HEK293 (cell line): Measurements from ENCODE around the gene SFSWAP.

Experiments used
- CTCF ChIA-PET: fragments of 350-600 bp; formaldehyde crosslinking; extraction: SDS; loops from one replicate; lab custom pipeline; 2021; ENCODE audit warnings: antibody characterized with exemption; lab: Yijun Ruan, JAX
- POLR2A ChIA-PET: fragments of 300-600 bp; formaldehyde crosslinking; extraction: SDS; loops from one replicate; lab custom pipeline; 2020; ENCODE audit warnings: antibody characterized with exemption, inconsistent platforms; lab: Yijun Ruan, JAX
- H3K27ac ChIP-seq: fragments of 200-500 bp; sonication (Bioruptor generic); 2 replicates; pipeline ENCODE4 v1.5.1; 2014; ENCODE audit warnings: low read depth, low read length, control low read depth, inconsistent platforms; ENCODE audit errors: extremely low read depth
- H3K36me3 ChIP-seq, 2 experiments: fragments of 200-500 bp in 1 of 2; sonication (Bioruptor generic) in 1 of 2; 1 replicate in 1 of 2; 2 replicates in 1 of 2; pipeline ENCODE4 v1.5.1; 2014 to 2017; ENCODE audit warnings: inconsistent platforms in 2 of 2, low read length in 2 of 2; ENCODE audit not compliant: control insufficient read depth in 2 of 2, insufficient read depth in 1 of 2
- H3K4me1 ChIP-seq: fragments of 200-500 bp; sonication (Bioruptor generic); 2 replicates; pipeline ENCODE4 v1.5.1; 2014; ENCODE audit warnings: mild to moderate bottlenecking, low read length, inconsistent platforms; ENCODE audit not compliant: control insufficient read depth, insufficient read depth
- H3K4me3 ChIP-seq: 2 replicates; pipeline ENCODE4 v1.5.1; 2011; ENCODE audit warnings: low read depth, mild to moderate bottlenecking, control low read depth, low read length, moderate library complexity
- H3K9me3 ChIP-seq: fragments of 200-500 bp; sonication (Bioruptor generic); 2 replicates; pipeline ENCODE4 v1.5.1; 2014; ENCODE audit warnings: low read depth, low read length, inconsistent platforms; ENCODE audit not compliant: control insufficient read depth, insufficient read depth
- GLIS1 ChIP-seq: fragments of 450-650 bp; formaldehyde crosslinking; IDR thresholded peaks from 2 replicates; pipeline ENCODE4 v1.5.1; 2016; ENCODE audit warnings: missing biosample characterization, missing genetic modification characterization
- KLF7 ChIP-seq: fragments of 450-650 bp; formaldehyde crosslinking; IDR thresholded peaks from 2 replicates; pipeline ENCODE4 v1.5.1; 2016; ENCODE audit warnings: missing biosample characterization, missing genetic modification characterization, borderline replicate concordance
- OVOL3 ChIP-seq: fragments of 450-650 bp; formaldehyde crosslinking; IDR thresholded peaks from 2 replicates; pipeline ENCODE4 v1.5.1; 2016; ENCODE audit warnings: missing biosample characterization, missing genetic modification characterization
- SCRT1 ChIP-seq: fragments of 450-650 bp; formaldehyde crosslinking; IDR thresholded peaks from 2 replicates; pipeline ENCODE4 v1.5.1; 2016; ENCODE audit warnings: missing biosample characterization, missing genetic modification characterization, borderline replicate concordance
- ZEB2 ChIP-seq: fragments of 450-650 bp; formaldehyde crosslinking; IDR thresholded peaks from 2 replicates; pipeline ENCODE4 v1.5.1; 2016; ENCODE audit warnings: missing biosample characterization, missing genetic modification characterization
- ZNF114 ChIP-seq: fragments of 450-650 bp; formaldehyde crosslinking; IDR thresholded peaks from 2 replicates; pipeline ENCODE4 v1.5.0; 2017; ENCODE audit warnings: missing biosample characterization, missing genetic modification characterization
- ZNF133 ChIP-seq: fragments of 450-650 bp; formaldehyde crosslinking; IDR thresholded peaks from 2 replicates; pipeline ENCODE4 v1.5.1; 2016; ENCODE audit warnings: missing biosample characterization, missing genetic modification characterization
- ZNF146 ChIP-seq: fragments of 450-650 bp; formaldehyde crosslinking; IDR thresholded peaks from 2 replicates; pipeline ENCODE4 v1.5.1; 2016; ENCODE audit warnings: missing biosample characterization, missing genetic modification characterization
- ZNF366 ChIP-seq: fragments of 450-650 bp; formaldehyde crosslinking; conservative IDR thresholded peaks from 2 replicates; pipeline ENCODE4 v1.5.1; 2016; ENCODE audit warnings: missing biosample characterization, missing genetic modification characterization
- ZNF596 ChIP-seq: fragments of 450-650 bp; IDR thresholded peaks from 2 replicates; pipeline ENCODE4 v1.5.0; 2018; ENCODE audit warnings: missing biosample characterization, mild to moderate bottlenecking, missing genetic modification characterization, moderate library complexity
- ZNF792 ChIP-seq: fragments of 450-650 bp; formaldehyde crosslinking; IDR thresholded peaks from 2 replicates; pipeline ENCODE4 v1.5.1; 2016; ENCODE audit warnings: missing biosample characterization, missing genetic modification characterization
- TF ChIP-seq, protein P1 (sequence below): fragments of 450-650 bp; formaldehyde crosslinking; IDR thresholded peaks from 2 replicates; pipeline ENCODE4 v1.5.1; 2016; ENCODE audit warnings: missing biosample characterization, missing genetic modification characterization
- TF ChIP-seq, protein P2 (sequence below): fragments of 450-650 bp; formaldehyde crosslinking; IDR thresholded peaks from 2 replicates; pipeline ENCODE4 v1.5.1; 2017; ENCODE audit warnings: missing biosample characterization, missing genetic modification characterization
- TF ChIP-seq, protein P3 (sequence below): fragments of 450-650 bp; formaldehyde crosslinking; optimal IDR thresholded peaks from 2 replicates; pipeline ENCODE3; 2016; ENCODE audit warnings: missing biosample characterization, mild to moderate bottlenecking, missing genetic modification characterization
- TF ChIP-seq, protein P4 (sequence below): fragments of 450-650 bp; formaldehyde crosslinking; conservative IDR thresholded peaks from 2 replicates; pipeline ENCODE4 v1.5.1; 2016; ENCODE audit warnings: low read depth, missing biosample characterization, missing genetic modification characterization
- TF ChIP-seq, protein P5 (sequence below): fragments of 450-650 bp; formaldehyde crosslinking; IDR thresholded peaks from 2 replicates; pipeline ENCODE4 v1.5.1; 2016; ENCODE audit warnings: missing biosample characterization, missing genetic modification characterization

SFSWAP gene

DNA sequence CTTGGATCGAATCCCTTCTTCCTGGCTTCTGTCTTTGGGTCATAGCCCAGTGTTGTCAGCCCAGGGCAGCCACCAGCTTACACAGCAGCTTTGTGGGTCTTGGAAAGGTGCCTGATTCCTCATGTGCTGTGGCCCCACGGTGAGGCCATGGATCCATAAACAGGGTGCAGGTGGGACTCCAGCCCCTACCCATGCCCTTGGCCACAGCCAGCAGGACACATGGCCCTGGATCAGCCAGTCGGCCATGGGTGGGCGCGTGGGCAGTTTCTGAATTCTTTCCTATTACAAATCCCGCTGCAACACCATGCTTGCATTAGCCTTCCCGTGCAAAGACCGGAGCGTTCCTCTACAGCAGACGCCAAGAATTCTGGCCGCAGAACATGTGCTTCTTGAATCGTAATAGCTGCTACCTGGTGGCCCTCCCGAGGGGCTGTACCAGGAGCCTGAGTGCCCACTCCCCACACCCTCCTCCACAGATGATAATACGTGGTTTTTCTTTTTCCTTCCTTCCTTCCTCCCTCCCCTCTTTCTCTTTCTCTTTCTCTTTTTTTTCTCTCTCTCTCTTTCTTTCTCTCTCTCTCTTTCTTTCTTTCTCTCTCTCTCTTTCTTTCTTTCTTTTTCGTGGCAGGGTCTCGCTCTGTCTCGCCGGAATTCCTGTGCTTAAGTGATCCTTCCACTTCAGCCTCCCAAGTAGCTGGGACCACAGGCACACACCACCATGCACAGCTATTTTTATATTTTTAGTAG lies 114.4 kb downstream of the SFSWAP start:
- POLR2A ChIA-PET: interaction anchor here (0.6 kb wide), 1 partner anchor 41 kb away, joined by 3 read pairs; no protein-coding TSS in a partner anchor
- H3K9me3 ChIP-seq: no peaks in the 10 kb centered on the region
- H3K4me1 ChIP-seq: no peaks in the 10 kb centered on the region; the same call in 1 of the 2 replicates
- no peak overlapping the region for H3K4me3 ChIP-seq
- H3K27ac ChIP-seq: no peak overlapping the region
- CTCF ChIA-PET: interaction anchor here (0.6 to 0.8 kb wide), 2 partner anchors 371 to 693 kb away, joined by 3 to 5 read pairs; no protein-coding TSS in a partner anchor
- TF ChIP-seq ZNF596 (tag by site-specific recombination): peak; percentile 48; the same call in 1 of the 2 replicates
- TF ChIP-seq, protein P1, sequence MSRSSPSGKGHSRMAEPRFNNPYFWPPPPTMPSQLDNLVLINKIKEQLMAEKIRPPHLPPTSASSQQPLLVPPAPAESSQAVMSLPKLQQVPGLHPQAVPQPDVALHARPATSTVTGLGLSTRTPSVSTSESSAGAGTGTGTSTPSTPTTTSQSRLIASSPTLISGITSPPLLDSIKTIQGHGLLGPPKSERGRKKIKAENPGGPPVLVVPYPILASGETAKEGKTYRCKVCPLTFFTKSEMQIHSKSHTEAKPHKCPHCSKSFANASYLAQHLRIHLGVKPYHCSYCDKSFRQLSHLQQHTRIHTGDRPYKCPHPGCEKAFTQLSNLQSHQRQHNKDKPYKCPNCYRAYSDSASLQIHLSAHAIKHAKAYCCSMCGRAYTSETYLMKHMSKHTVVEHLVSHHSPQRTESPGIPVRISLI (tag by site-specific recombination): no peak
- no peak for TF ChIP-seq ZNF146 (tag by site-specific recombination)
- TF ChIP-seq ZNF366: peak; percentile 81
- H3K36me3 ChIP-seq: no peaks in the 10 kb centered on the region

DNA sequence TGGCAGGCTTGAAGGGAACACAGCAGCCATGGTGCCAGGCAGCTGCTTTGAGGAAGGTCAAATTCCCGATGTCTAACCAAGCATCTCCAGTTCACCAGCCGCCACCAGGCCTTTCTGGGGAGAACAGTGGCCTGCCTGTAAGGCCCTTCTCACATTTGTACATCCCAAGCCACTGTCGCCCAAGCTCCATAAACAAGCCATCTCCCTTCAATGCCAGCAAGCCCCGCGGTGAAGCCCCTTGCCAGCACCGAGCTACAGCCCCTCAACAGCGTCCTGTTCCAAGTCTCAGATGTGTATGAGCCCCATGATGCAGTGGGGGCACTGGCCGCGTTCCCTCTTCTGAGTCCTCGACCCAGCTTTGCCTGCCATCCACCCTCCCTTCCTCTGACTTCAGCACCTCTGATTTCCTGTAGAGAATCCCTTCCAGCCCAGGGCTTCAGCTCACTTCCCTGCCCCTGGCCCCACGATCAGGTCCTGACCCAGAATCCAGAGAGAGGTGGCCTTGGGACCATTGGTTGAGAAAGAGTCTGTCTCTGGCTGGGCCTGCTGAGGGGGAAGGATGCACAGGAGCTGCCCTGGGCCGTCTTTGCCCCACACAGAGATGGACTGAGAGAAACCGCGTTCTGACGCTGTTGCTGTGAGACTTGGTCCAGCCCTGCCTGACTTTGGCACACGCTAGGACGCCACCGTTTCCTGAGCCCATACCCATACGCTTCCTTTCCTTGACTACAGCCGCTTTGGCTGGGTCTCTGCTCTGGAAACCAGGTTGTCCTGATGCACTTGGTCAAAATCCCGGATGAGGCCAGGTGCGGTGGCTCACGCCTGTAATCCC lies 115.4 kb downstream of the SFSWAP start:
- peaks cover 6% of the 10 kb centered on the region; the same call in 1 of the 2 replicates for H3K4me1 ChIP-seq
- CTCF ChIA-PET: interaction anchor here (0.6 to 0.8 kb wide), 2 partner anchors 372 to 694 kb away, joined by 3 to 5 read pairs; no protein-coding TSS in a partner anchor
- POLR2A ChIA-PET: interaction anchor here (0.6 kb wide), 1 partner anchor 42 kb away, joined by 3 read pairs; no protein-coding TSS in a partner anchor

DNA sequence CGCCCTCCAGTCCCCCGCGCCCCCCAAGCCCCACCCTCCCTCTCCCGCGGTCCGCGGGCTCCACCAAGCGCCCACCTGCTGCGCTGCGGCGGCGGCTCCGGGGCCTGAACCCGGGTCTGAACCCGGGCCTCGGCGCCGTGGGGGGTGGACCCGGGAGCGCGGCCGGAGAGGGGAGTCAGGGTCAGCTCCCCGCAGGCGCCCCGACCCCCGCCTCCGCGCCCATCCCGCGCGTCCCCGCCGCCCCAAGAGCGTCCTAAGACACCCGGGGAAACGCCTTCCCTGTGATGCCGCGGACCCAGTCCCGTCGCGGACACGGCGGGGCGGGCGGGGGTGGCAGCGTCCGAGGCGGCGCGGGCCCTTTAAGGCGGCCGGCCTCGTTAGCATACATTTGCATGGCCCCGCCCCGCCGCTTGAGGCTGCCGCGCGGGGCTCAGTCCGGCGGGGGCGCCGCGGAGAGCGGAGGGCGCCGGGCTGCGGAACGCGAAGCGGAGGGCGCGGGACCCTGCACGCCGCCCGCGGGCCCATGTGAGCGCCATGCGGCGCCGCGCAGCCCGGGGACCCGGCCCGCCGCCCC lies 117.2 kb downstream of the SFSWAP start, which contains the start of gene MMP17:
MMP17 (plus strand) TSS at position 433 of the 574 bp plus-strand sequence; CDS start at position 535, 102 bp downstream.
- ChIA-PET POLR2A (no interaction called here), CTCF (interaction anchor here (0.6 kb wide), 2 partner anchors 20 to 37 kb away, joined by 3 read pairs; no protein-coding TSS in a partner anchor)
- H3K4me3 ChIP-seq: peak within 1 kb of the TSS; percentile 35
- no peaks in the 10 kb centered on the region for H3K9me3 ChIP-seq
- no peak within 1 kb of the TSS; the same call in 1 of the 2 replicates for H3K27ac ChIP-seq
- peaks cover 6% of the 10 kb centered on the region; the same call in 1 of the 2 replicates for H3K4me1 ChIP-seq
- H3K36me3 ChIP-seq: no peaks in the 10 kb centered on the region
- TF ChIP-seq ZEB2 (tag by site-specific recombination) (no peak), GLIS1 (peak; percentile 20; the same call in 1 of the 2 replicates), ZNF133 (tag by site-specific recombination) (no peak), SCRT1 (no peak)
- TF ChIP-seq, protein P2, sequence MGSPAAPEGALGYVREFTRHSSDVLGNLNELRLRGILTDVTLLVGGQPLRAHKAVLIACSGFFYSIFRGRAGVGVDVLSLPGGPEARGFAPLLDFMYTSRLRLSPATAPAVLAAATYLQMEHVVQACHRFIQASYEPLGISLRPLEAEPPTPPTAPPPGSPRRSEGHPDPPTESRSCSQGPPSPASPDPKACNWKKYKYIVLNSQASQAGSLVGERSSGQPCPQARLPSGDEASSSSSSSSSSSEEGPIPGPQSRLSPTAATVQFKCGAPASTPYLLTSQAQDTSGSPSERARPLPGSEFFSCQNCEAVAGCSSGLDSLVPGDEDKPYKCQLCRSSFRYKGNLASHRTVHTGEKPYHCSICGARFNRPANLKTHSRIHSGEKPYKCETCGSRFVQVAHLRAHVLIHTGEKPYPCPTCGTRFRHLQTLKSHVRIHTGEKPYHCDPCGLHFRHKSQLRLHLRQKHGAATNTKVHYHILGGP (tag by site-specific recombination): no peak
- TF ChIP-seq, protein P3, sequence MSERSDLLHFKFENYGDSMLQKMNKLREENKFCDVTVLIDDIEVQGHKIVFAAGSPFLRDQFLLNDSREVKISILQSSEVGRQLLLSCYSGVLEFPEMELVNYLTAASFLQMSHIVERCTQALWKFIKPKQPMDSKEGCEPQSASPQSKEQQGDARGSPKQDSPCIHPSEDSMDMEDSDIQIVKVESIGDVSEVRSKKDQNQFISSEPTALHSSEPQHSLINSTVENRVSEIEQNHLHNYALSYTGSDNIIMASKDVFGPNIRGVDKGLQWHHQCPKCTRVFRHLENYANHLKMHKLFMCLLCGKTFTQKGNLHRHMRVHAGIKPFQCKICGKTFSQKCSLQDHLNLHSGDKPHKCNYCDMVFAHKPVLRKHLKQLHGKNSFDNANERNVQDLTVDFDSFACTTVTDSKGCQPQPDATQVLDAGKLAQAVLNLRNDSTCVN: peak; percentile 39
- TF ChIP-seq, protein P4, sequence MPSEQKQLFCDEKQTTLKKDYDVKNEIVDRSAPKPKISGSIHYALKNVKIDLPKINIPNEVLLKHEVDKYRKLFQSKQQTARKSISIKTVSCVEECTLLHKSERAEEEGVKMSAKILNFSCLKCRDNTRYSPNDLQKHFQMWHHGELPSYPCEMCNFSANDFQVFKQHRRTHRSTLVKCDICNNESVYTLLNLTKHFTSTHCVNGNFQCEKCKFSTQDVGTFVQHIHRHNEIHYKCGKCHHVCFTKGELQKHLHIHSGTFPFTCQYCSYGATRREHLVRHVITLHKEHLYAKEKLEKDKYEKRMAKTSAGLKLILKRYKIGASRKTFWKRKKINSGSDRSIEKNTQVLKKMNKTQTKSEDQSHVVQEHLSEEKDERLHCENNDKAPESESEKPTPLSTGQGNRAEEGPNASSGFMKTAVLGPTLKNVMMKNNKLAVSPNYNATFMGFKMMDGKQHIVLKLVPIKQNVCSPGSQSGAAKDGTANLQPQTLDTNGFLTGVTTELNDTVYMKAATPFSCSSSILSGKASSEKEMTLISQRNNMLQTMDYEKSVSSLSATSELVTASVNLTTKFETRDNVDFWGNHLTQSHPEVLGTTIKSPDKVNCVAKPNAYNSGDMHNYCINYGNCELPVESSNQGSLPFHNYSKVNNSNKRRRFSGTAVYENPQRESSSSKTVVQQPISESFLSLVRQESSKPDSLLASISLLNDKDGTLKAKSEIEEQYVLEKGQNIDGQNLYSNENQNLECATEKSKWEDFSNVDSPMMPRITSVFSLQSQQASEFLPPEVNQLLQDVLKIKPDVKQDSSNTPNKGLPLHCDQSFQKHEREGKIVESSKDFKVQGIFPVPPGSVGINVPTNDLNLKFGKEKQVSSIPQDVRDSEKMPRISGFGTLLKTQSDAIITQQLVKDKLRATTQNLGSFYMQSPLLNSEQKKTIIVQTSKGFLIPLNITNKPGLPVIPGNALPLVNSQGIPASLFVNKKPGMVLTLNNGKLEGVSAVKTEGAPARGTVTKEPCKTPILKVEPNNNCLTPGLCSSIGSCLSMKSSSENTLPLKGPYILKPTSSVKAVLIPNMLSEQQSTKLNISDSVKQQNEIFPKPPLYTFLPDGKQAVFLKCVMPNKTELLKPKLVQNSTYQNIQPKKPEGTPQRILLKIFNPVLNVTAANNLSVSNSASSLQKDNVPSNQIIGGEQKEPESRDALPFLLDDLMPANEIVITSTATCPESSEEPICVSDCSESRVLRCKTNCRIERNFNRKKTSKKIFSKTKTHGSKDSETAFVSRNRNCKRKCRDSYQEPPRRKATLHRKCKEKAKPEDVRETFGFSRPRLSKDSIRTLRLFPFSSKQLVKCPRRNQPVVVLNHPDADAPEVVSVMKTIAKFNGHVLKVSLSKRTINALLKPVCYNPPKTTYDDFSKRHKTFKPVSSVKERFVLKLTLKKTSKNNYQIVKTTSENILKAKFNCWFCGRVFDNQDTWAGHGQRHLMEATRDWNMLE (tag by site-specific recombination): no peak

More for the DNA sequence above, 115.4 kb downstream of the SFSWAP start:
- TF ChIP-seq, protein P5, sequence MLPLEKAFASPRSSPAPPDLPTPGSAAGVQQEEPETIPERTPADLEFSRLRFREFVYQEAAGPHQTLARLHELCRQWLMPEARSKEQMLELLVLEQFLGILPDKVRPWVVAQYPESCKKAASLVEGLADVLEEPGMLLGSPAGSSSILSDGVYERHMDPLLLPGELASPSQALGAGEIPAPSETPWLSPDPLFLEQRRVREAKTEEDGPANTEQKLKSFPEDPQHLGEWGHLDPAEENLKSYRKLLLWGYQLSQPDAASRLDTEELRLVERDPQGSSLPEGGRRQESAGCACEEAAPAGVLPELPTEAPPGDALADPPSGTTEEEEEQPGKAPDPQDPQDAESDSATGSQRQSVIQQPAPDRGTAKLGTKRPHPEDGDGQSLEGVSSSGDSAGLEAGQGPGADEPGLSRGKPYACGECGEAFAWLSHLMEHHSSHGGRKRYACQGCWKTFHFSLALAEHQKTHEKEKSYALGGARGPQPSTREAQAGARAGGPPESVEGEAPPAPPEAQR: no peak
- no peak for TF ChIP-seq ZNF114 (tag by site-specific recombination)
- TF ChIP-seq KLF7 (tag by site-specific recombination): no peak
- TF ChIP-seq OVOL3: no peak
- no peak for TF ChIP-seq ZNF792 (tag by site-specific recombination)
- Histone ChIP-seq H3K4me3 (no peak overlapping the region), H3K9me3 (no peaks in the 10 kb centered on the region), H3K36me3 (no peaks in the 10 kb centered on the region), H3K27ac (no peak overlapping the region)
